Activated B cell treated with CpG ODN at 0.5 μM for 24 hours (primary cell): ENCODE results near the gene BCAS1. TPM values are rescaled to one million over a fixed set of nuclear protein-coding genes. Genes with fewer than 3 reads are reported as not detected.
"Not testable (repeated sequence)": the region's sequence is repeated elsewhere in the genome, so short reads cannot be mapped to it uniquely, and the experiment has no call there.

Experiments
- ATAC-seq: fragments of 200-7000 bp; cut with Tn5 transposase; one replicate; pipeline ENCODE4 v1.10.0; 2021; ENCODE audit warnings: low read depth, mild to moderate bottlenecking, moderate library complexity
- CTCF ChIA-PET: fragments of 350-600 bp; sonication (Branson Sonifier 250); formaldehyde crosslinking; loops from one replicate; lab custom pipeline; 2021; ENCODE audit warnings: antibody characterized with exemption; lab: Charles Lee
- POLR2A ChIA-PET: fragments of 350-600 bp; sonication (Branson Sonifier 250); formaldehyde crosslinking; loops from one replicate; lab custom pipeline; 2021; ENCODE audit warnings: antibody characterized with exemption; lab: Charles Lee
- DNase-seq: peaks from one replicate; pipeline ENCODE4 v3.0.0; 2022
- H3K27ac Mint-ChIP-seq: one replicate; pipeline ENCODE4 v1.8.0; 2020; ENCODE audit warnings: mixed read lengths
- H3K27me3 Mint-ChIP-seq: one replicate; pipeline ENCODE4 v1.8.0; 2021; ENCODE audit warnings: mixed read lengths
- H3K36me3 Mint-ChIP-seq: one replicate; pipeline ENCODE4 v1.8.0; 2021; ENCODE audit warnings: low read depth, mixed read lengths
- H3K4me1 Mint-ChIP-seq: one replicate; pipeline ENCODE4 v1.8.0; 2021; ENCODE audit warnings: mixed read lengths
- H3K4me3 Mint-ChIP-seq: one replicate; pipeline ENCODE4 v1.8.0; 2020; ENCODE audit warnings: mild to moderate bottlenecking, mixed read lengths
- H3K9me3 Mint-ChIP-seq: one replicate; pipeline ENCODE4 v1.8.0; 2020; ENCODE audit warnings: mixed read lengths
- CTCF ChIP-seq: fragments of 200-600 bp; IDR thresholded peaks from one replicate; pipeline ENCODE4 v1.8.0; 2022; ENCODE audit warnings: antibody characterized with exemption, mild to moderate bottlenecking
- intact Hi-C: fragments of 100-400 bp; cut with micrococcal nuclease; formaldehyde crosslinking; loops from one replicate; pipeline ENCODE4 v1.15.1; 2024
- total RNA-seq: library from RNA; stranded (reverse); gene quantifications from 2 replicates; pipeline ENCODE4 v1.2.3, GENCODE V29; 2022

Gene BCAS1
- total RNA-seq, 1 donor from 2014 or later = 1.7 TPM

- CTCF ChIA-PET = no interaction called here
Observed at GRCh38 chr20:54011346-54011745, 59.0 kb downstream of the BCAS1 start.

GRCh38 chr20:54006216-54006615 lies 64.2 kb downstream of the BCAS1 start:
- intact Hi-C loops, H3K4me3 Mint-ChIP-seq, H3K27ac Mint-ChIP-seq, H3K4me1 Mint-ChIP-seq, DNase-seq, H3K9me3 Mint-ChIP-seq, POLR2A ChIA-PET, H3K36me3 Mint-ChIP-seq, CTCF ChIA-PET, ATAC-seq, H3K27me3 Mint-ChIP-seq: not testable (repeated sequence)

More at GRCh38 chr20:54011346-54011745, 59.0 kb downstream of the BCAS1 start:
- Mint-ChIP-seq H3K9me3 (no peaks in the 10 kb centered on the region), H3K36me3 (no peaks in the 10 kb centered on the region), H3K4me1 (peaks cover 2% of the 10 kb centered on the region), H3K27me3 (peaks cover 10% of the 10 kb centered on the region), H3K27ac (no peak overlapping the region), H3K4me3 (no peak overlapping the region)
- DNase-seq (no peak), ATAC-seq (no peak)
- TF ChIP-seq CTCF = no peak
- POLR2A ChIA-PET = no interaction called here
- intact Hi-C loops = loop anchor here (10.0 kb wide), 1 partner anchor 67 kb away; no protein-coding TSS in a partner anchor

- H3K36me3 Mint-ChIP-seq = peaks cover 3% of the 10 kb centered on the region
- intact Hi-C loops = no loop called here
- DNase-seq (no peak), ATAC-seq (no peak)
- no peak for TF ChIP-seq CTCF
- peaks cover 10% of the 10 kb centered on the region for H3K27me3 Mint-ChIP-seq
- POLR2A ChIA-PET = no interaction called here
- H3K4me1 Mint-ChIP-seq = peaks cover 2% of the 10 kb centered on the region
- H3K9me3 Mint-ChIP-seq = peaks cover 15% of the 10 kb centered on the region
- H3K27ac Mint-ChIP-seq = no peak overlapping the region
- CTCF ChIA-PET = interaction anchor here (1.1 kb wide), 1 partner anchor 56 kb away, joined by 3 read pairs; no protein-coding TSS in a partner anchor
- no peak overlapping the region for H3K4me3 Mint-ChIP-seq
Observed at GRCh38 chr20:54005524-54005923, 64.9 kb downstream of the BCAS1 start.

GRCh38 chr20:54004445-54004844 lies 65.9 kb downstream of the BCAS1 start:
- peaks cover 10% of the 10 kb centered on the region for H3K27me3 Mint-ChIP-seq
- H3K4me1 Mint-ChIP-seq = peaks cover 2% of the 10 kb centered on the region
- DNase-seq = no peak
- no peak overlapping the region for H3K4me3 Mint-ChIP-seq
- no peak overlapping the region for H3K27ac Mint-ChIP-seq
- ChIA-PET CTCF (interaction anchor here (1.1 kb wide), 1 partner anchor 57 kb away, joined by 3 read pairs; no protein-coding TSS in a partner anchor), POLR2A (no interaction called here)
- H3K36me3 Mint-ChIP-seq = peaks cover 3% of the 10 kb centered on the region
- H3K9me3 Mint-ChIP-seq = peaks cover 21% of the 10 kb centered on the region
- intact Hi-C loops = no loop called here
- TF ChIP-seq CTCF = no peak
- ATAC-seq = peak; percentile 40

GRCh38 chr20:54002741-54003140 lies 67.7 kb downstream of the BCAS1 start:
- no peak overlapping the region for H3K27ac Mint-ChIP-seq
- TF ChIP-seq CTCF = no peak
- intact Hi-C loops = no loop called here
- ChIA-PET POLR2A (no interaction called here), CTCF (no interaction called here)
- no peak for DNase-seq
- ATAC-seq = no peak
- peaks cover 3% of the 10 kb centered on the region for H3K36me3 Mint-ChIP-seq
- H3K27me3 Mint-ChIP-seq = peaks cover 8% of the 10 kb centered on the region
- peaks cover 2% of the 10 kb centered on the region for H3K4me1 Mint-ChIP-seq
- no peak overlapping the region for H3K4me3 Mint-ChIP-seq
- H3K9me3 Mint-ChIP-seq = peaks cover 21% of the 10 kb centered on the region
